ENCODE data around the gene TEX13A. TPM values are rescaled to one million over a fixed set of nuclear protein-coding genes. Genes with fewer than 3 reads are reported as not detected.

The TEX13A gene
- total RNA-seq, 1 experiment from 2014 or later = not detected

DNA sequence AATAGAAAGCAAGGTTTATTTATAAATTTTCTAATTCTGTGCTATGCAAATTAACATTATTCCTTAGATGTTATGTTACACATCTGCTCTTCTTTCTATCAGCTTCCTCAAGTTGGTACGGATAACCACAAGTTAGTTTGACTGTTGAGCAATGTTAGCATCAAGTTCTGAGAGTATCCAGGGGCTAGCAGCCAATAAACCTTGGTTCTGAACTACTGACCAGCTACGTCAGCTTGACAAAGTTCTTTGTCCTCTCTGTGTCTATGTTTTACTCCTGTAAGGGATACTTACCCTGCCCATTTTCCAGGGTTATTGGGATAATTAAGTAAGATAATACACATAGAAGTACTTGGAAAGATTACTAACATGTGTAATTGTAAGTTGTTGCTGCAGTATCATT, 8.1 kb upstream of the TEX13A start:
- Histone ChIP-seq H3K36me3 (ENCODE audit: control insufficient read depth, insufficient read depth, low read length) (no peaks in the 10 kb centered on the region), H3K4me1 (ENCODE audit: control insufficient read depth, insufficient read depth, low read length) (no peaks in the 10 kb centered on the region), H3K27me3 (ENCODE audit: control insufficient read depth, insufficient read depth, low read length) (no peaks in the 10 kb centered on the region), H3K9me3 (ENCODE audit: control insufficient read depth, insufficient read depth, low read depth, low read length) (no peaks in the 10 kb centered on the region), H3K4me3 (ENCODE audit: low read depth in 2 of 2, low read length in 2 of 2) (no peak overlapping the region), H3K27ac (ENCODE audit: low read length) (no peak overlapping the region)
- ChIA-PET POLR2A (no interaction called here), CTCF (no interaction called here)
- intact Hi-C loops (cut with micrococcal nuclease; ENCODE audit: unreplicated experiment) = no loop called here
- in situ Hi-C loops (cut with HindIII; ENCODE audit: low pct_unique_long_range_greater_than_20kb, low sequenced_read_pairs) = no loop called here
- BruUV-seq (replicated peaks) = no TSS peak
- ATAC-seq (no peak), DNase-seq (ENCODE audit: low read depth, low spot score) (no peak)
- TF ChIP-seq POLR2AphosphoS5 (IDR thresholded peaks at IDR 0.05; ENCODE audit: low read depth, low read length) (no peak), REST (IDR thresholded peaks at IDR 0.05; ENCODE audit: insufficient read depth in 1 of 2, low read depth in 2 of 2, low read length in 1 of 2) (no peak), SIN3A (IDR thresholded peaks at IDR 0.05; ENCODE audit: borderline replicate concordance, insufficient read depth, low read depth, low read length) (no peak)
- TF ChIP-seq, protein P1, sequence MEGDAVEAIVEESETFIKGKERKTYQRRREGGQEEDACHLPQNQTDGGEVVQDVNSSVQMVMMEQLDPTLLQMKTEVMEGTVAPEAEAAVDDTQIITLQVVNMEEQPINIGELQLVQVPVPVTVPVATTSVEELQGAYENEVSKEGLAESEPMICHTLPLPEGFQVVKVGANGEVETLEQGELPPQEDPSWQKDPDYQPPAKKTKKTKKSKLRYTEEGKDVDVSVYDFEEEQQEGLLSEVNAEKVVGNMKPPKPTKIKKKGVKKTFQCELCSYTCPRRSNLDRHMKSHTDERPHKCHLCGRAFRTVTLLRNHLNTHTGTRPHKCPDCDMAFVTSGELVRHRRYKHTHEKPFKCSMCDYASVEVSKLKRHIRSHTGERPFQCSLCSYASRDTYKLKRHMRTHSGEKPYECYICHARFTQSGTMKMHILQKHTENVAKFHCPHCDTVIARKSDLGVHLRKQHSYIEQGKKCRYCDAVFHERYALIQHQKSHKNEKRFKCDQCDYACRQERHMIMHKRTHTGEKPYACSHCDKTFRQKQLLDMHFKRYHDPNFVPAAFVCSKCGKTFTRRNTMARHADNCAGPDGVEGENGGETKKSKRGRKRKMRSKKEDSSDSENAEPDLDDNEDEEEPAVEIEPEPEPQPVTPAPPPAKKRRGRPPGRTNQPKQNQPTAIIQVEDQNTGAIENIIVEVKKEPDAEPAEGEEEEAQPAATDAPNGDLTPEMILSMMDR (IDR thresholded peaks at IDR 0.05) = no peak

- no TSS peak for BruUV-seq (replicated peaks)
- Histone ChIP-seq H3K4me1 (ENCODE audit: control insufficient read depth, insufficient read depth, low read length) (no peaks in the 10 kb centered on the region), H3K4me3 (ENCODE audit: low read depth in 2 of 2, low read length in 2 of 2) (no peak overlapping the region), H3K36me3 (ENCODE audit: control insufficient read depth, insufficient read depth, low read length) (no peaks in the 10 kb centered on the region), H3K9me3 (ENCODE audit: control insufficient read depth, insufficient read depth, low read depth, low read length) (no peaks in the 10 kb centered on the region), H3K27me3 (ENCODE audit: control insufficient read depth, insufficient read depth, low read length) (no peaks in the 10 kb centered on the region), H3K27ac (ENCODE audit: low read length) (no peak overlapping the region)
- in situ Hi-C loops (cut with HindIII; ENCODE audit: low pct_unique_long_range_greater_than_20kb, low sequenced_read_pairs) (no loop called here), intact Hi-C loops (cut with micrococcal nuclease; ENCODE audit: unreplicated experiment) (no loop called here)
- ChIA-PET POLR2A (no interaction called here), CTCF (no interaction called here)
- ATAC-seq (no peak), DNase-seq (ENCODE audit: low read depth, low spot score) (no peak)
- TF ChIP-seq TCF7L2 (IDR thresholded peaks at IDR 0.05; ENCODE audit: low read depth, low read length) = no peak
- TF ChIP-seq REST (IDR thresholded peaks at IDR 0.05; ENCODE audit: insufficient read depth in 1 of 2, low read depth in 2 of 2, low read length in 1 of 2) = no peak
- TF ChIP-seq SIN3A (IDR thresholded peaks at IDR 0.05; ENCODE audit: borderline replicate concordance, insufficient read depth, low read depth, low read length) = no peak
- no peak for TF ChIP-seq POLR2AphosphoS5 (IDR thresholded peaks at IDR 0.05; ENCODE audit: low read depth, low read length)
- TF ChIP-seq, protein P1 (IDR thresholded peaks at IDR 0.05) = no peak
These were observed 6.0 kb upstream of the TEX13A start for GRCh38 chrX:105226499-105226898.

All from Panc1 (cell line).